ENCODE data around the gene ZNF622. TPM values are rescaled to one million over a fixed set of nuclear protein-coding genes. Genes with fewer than 3 reads are reported as not detected.

The ZNF622 gene
- total RNA-seq, 1 donor from 2014 or later: 25.8 TPM

- peaks cover 23% of the 10 kb centered on the region for H3K36me3 Mint-ChIP-seq (ENCODE audit: low read depth, unreplicated experiment)
- H3K4me1 Mint-ChIP-seq (ENCODE audit: unreplicated experiment): peaks cover 39% of the 10 kb centered on the region
- DNase-seq (ENCODE audit: low spot score): no peak
- H3K4me3 Mint-ChIP-seq (ENCODE audit: unreplicated experiment): no peak overlapping the region
- peaks cover 11% of the 10 kb centered on the region for H3K27me3 Mint-ChIP-seq (ENCODE audit: unreplicated experiment)
- TF ChIP-seq CTCF (IDR thresholded peaks at IDR 0.05; ENCODE audit: unreplicated experiment): no peak
- H3K9me3 Mint-ChIP-seq (ENCODE audit: unreplicated experiment): no peaks in the 10 kb centered on the region
- H3K27ac Mint-ChIP-seq (ENCODE audit: unreplicated experiment): peak overlapping the region; percentile 41
Observed at GRCh38 chr5:16461782-16462181, 3.8 kb downstream of the ZNF622 start.

DNA sequence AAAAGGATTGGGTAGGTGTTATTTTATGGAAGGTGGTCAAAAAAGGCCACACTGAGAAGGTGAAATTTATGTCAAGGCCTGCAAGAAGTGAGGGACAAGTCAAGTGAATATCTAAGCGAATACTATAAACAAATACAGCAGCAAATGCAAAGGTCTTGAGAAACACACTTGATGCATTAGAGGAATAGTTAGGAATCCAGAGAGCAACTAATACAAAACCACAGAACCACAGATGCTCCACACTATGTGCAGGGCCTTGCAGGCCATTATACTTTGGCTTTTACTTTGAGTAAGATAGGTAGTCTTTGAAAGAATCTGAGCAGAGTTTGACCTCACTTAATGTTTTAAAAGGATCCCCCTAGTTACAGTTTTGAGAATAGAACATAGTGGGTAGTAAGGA is 4.6 kb downstream of the ZNF622 start:
- H3K27ac Mint-ChIP-seq (ENCODE audit: unreplicated experiment): no peak overlapping the region
- H3K9me3 Mint-ChIP-seq (ENCODE audit: unreplicated experiment): no peaks in the 10 kb centered on the region
- peaks cover 36% of the 10 kb centered on the region for H3K4me1 Mint-ChIP-seq (ENCODE audit: unreplicated experiment)
- H3K27me3 Mint-ChIP-seq (ENCODE audit: unreplicated experiment): peaks cover 7% of the 10 kb centered on the region
- peak overlapping the region; percentile 11 for H3K4me3 Mint-ChIP-seq (ENCODE audit: unreplicated experiment)
- DNase-seq (ENCODE audit: low spot score): no peak
- H3K36me3 Mint-ChIP-seq (ENCODE audit: low read depth, unreplicated experiment): peaks cover 23% of the 10 kb centered on the region
- TF ChIP-seq CTCF (IDR thresholded peaks at IDR 0.05; ENCODE audit: unreplicated experiment): no peak

DNA sequence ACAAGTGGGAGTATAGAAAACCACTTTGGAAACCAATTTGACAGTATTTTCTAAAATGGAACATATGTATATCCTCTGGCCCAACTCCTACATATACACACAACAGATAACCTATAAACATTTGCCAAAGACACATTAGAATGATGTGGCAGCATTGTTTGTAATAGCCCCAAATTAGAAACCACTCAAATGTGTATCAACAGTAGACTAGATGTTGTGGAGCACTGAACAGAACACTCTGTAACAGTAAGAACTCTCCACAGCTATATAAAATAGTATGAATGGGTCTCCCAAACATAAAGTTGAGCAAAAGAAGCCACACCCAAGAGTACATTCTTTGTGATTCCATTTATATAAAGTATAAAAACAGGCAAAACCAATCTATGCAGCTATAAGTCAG is 6.1 kb downstream of the ZNF622 start:
- H3K4me1 Mint-ChIP-seq (ENCODE audit: unreplicated experiment): peaks cover 29% of the 10 kb centered on the region
- H3K36me3 Mint-ChIP-seq (ENCODE audit: low read depth, unreplicated experiment): peaks cover 23% of the 10 kb centered on the region

DNA sequence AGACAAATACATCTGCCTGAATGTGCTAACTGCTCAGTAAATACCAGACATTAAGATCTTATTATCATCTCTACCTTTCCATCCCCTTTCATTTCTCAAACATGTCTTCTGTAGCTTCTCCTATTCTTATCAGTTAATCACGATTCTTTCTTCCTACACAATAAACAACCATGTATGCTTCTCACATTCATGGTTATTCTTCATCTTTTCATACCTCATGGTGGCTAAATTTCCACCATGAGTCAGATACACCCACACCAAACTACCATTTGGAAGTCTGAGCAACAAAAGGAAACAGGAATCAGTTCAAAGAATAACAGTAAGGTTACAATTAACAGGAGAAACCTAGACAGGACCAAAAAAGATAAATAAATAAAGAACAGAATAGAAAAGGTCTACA is 7.7 kb downstream of the ZNF622 start:
- peaks cover 13% of the 10 kb centered on the region for H3K36me3 Mint-ChIP-seq (ENCODE audit: low read depth, unreplicated experiment)
- H3K4me3 Mint-ChIP-seq (ENCODE audit: unreplicated experiment): no peak overlapping the region
- no peak for DNase-seq (ENCODE audit: low spot score)
- no peak overlapping the region for H3K27ac Mint-ChIP-seq (ENCODE audit: unreplicated experiment)
- no peaks in the 10 kb centered on the region for H3K27me3 Mint-ChIP-seq (ENCODE audit: unreplicated experiment)
- no peaks in the 10 kb centered on the region for H3K9me3 Mint-ChIP-seq (ENCODE audit: unreplicated experiment)
- no peak for TF ChIP-seq CTCF (IDR thresholded peaks at IDR 0.05; ENCODE audit: unreplicated experiment)
- peaks cover 15% of the 10 kb centered on the region for H3K4me1 Mint-ChIP-seq (ENCODE audit: unreplicated experiment)

More for the DNA sequence above, 6.1 kb downstream of the ZNF622 start:
- H3K4me3 Mint-ChIP-seq (ENCODE audit: unreplicated experiment): no peak overlapping the region
- H3K27me3 Mint-ChIP-seq (ENCODE audit: unreplicated experiment): peaks cover under 1% of the 10 kb centered on the region
- H3K27ac Mint-ChIP-seq (ENCODE audit: unreplicated experiment): no peak overlapping the region
- TF ChIP-seq CTCF (IDR thresholded peaks at IDR 0.05; ENCODE audit: unreplicated experiment): no peak
- DNase-seq (ENCODE audit: low spot score): no peak
- no peaks in the 10 kb centered on the region for H3K9me3 Mint-ChIP-seq (ENCODE audit: unreplicated experiment)

- H3K9me3 Mint-ChIP-seq (ENCODE audit: unreplicated experiment): no peaks in the 10 kb centered on the region
- peaks cover 15% of the 10 kb centered on the region for H3K4me1 Mint-ChIP-seq (ENCODE audit: unreplicated experiment)
Observed at GRCh38 chr5:16457451-16457850, 8.1 kb downstream of the ZNF622 start.

More at GRCh38 chr5:16457451-16457850, 8.1 kb downstream of the ZNF622 start:
- no peak for DNase-seq (ENCODE audit: low spot score)
- Mint-ChIP-seq H3K27ac (ENCODE audit: unreplicated experiment) (no peak overlapping the region), H3K36me3 (ENCODE audit: low read depth, unreplicated experiment) (peaks cover 12% of the 10 kb centered on the region), H3K27me3 (ENCODE audit: unreplicated experiment) (no peaks in the 10 kb centered on the region), H3K4me3 (ENCODE audit: unreplicated experiment) (no peak overlapping the region)
- TF ChIP-seq CTCF (IDR thresholded peaks at IDR 0.05; ENCODE audit: unreplicated experiment): no peak
